T-helper 2 cell treated with Interferon-gamma antibody and Interleukin-4, amounts not matched to agents 100 ng/mL and 5 ng/mL, for 36 hours (primary cell): ENCODE results near the gene SNRK. TPM values are rescaled to one million over a fixed set of nuclear protein-coding genes. Genes with fewer than 3 reads are reported as not detected.

Experiments used
- intact Hi-C: fragments of 100-400 bp; cut with micrococcal nuclease; formaldehyde crosslinking; loops from one replicate; pipeline ENCODE4 v1.15.1; 2023
- total RNA-seq: library from RNA; stranded (reverse); gene quantifications from 2 replicates; pipeline ENCODE4 v1.2.3, GENCODE V29; 2022

The SNRK gene, protein sequence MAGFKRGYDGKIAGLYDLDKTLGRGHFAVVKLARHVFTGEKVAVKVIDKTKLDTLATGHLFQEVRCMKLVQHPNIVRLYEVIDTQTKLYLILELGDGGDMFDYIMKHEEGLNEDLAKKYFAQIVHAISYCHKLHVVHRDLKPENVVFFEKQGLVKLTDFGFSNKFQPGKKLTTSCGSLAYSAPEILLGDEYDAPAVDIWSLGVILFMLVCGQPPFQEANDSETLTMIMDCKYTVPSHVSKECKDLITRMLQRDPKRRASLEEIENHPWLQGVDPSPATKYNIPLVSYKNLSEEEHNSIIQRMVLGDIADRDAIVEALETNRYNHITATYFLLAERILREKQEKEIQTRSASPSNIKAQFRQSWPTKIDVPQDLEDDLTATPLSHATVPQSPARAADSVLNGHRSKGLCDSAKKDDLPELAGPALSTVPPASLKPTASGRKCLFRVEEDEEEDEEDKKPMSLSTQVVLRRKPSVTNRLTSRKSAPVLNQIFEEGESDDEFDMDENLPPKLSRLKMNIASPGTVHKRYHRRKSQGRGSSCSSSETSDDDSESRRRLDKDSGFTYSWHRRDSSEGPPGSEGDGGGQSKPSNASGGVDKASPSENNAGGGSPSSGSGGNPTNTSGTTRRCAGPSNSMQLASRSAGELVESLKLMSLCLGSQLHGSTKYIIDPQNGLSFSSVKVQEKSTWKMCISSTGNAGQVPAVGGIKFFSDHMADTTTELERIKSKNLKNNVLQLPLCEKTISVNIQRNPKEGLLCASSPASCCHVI
- total RNA-seq = 53.6 and 59.7 TPM in 2 replicates

DNA sequence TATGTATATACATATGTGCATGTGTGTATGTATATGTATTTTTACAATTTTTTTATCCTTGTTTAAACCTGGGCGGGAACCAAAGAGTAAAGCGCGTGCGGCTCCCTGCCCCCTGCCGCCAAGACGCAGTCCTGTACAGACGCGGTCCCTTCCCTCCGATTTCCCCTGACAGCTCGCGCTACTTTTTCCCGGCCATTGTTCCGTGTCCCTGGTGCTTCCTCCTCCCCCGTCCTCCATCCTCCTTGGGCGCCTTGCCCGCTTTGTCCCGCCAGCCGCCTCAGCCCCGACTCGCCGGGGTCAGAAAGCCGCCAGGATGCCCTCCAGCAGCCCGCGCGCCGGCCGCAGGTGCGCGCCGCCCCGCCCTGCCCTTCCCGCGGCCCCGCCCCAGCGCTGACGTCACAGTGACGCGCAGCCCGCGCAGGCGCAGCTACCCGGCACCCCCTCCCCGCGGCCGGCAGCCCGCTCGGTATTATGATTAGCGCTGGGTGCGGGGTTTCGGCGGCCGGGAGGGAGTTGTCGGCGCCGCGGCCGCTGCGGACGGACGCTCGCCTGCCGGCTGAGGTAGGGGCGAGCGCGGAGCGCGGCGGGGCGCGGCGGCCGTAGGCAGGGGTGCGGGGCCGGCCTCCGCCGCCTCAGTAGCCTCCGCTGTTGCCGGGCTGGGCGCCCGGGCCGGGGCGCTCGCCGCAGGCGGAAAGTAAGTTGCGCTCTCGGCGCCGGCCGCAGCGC is at the start of gene SNRK:
TSS of gene SNRK (plus strand) at position 426 of the 726 bp plus-strand sequence. CDS start 16,664 bp downstream, outside the sequence.
- intact Hi-C loops = loop anchor here (1.0 to 5.0 kb wide), 4 partner anchors 104 to 405 kb away; partner anchors contain the start of genes ABHD5 and ANO10

DNA sequence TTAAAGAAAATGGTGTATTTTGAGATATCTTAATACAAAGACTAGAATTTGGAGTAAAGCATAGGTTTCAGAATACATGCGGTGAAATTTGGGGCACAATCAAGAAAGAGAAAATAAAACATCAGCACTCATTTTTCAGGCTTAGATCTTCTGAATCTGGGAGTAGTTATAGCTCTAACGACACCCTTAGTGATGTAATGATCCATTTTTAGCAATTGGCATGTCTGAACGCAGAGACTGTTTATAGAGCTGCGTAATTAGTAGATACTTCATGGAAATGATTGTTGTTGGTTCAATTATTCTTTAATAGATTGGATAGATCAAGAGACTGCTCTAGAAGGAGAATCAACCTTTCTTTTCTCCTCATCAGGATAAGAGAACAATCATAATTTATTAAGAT is 47.5 kb upstream of the SNRK start:
- intact Hi-C loops = no loop called here

DNA sequence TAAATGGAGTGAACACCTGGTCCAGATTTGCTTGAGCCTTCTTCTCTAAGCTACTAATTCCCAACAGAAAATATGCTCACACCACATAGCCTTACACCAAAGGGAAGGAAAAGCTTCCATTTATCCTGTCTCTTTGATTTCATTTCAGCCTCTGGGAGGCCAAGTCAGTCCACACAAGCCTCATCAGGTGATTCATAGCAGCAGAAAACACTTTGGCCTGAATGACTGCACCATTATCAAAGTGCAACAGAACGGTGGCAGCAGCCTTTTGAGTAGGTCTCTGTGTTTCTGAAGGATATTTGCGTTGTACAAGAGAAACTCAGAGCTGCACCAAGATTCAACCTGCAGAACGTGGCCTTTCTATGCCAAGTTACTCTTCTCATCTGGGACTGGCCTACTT is 46.6 kb upstream of the SNRK start:
- intact Hi-C loops = no loop called here

DNA sequence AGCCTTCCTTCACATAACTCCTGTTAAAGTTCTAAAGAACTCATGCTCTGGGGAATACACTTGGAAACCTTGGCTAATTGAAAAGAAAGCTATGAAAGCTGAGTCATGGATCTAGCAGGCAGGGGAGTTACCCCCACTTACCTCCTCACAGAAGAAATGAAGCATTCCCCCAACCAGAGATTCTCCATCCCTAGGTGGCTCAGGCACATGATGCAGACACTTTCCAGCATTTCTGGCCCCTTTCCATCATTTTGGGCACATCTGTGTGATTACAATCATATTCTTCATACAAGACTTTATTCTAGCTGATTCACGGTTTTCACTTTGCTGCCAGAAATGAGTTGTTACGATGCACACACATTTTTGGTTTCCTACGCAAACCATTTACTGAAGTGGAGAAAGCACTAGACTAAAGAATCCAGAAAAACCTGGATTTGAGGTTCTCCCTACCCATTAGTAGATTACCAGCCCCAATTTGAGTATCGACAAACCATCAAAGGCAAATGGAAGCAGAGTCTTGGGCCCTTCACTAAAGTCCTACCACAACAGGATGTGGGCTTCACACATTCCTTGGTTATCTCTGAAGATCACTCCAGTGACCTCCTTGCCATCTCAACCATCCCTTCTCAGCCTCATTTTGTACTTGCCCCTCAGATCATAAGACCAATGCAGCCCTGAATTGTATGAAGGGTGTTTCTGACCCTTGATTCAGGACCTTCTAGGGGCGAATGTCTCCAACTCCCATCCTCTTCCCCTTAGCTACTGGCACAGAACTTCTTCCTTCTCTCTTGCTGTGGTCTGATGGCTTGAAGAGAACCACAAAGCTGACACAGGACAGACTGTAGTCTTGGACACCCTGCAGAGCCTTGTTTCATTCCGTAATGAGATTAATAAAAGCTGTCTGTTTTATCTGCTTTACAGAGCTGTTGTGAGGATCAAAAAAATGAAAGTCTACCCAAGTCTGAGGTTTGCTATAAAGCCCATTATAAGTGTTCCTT is 42.5 kb upstream of the SNRK start:
- intact Hi-C loops = no loop called here

DNA sequence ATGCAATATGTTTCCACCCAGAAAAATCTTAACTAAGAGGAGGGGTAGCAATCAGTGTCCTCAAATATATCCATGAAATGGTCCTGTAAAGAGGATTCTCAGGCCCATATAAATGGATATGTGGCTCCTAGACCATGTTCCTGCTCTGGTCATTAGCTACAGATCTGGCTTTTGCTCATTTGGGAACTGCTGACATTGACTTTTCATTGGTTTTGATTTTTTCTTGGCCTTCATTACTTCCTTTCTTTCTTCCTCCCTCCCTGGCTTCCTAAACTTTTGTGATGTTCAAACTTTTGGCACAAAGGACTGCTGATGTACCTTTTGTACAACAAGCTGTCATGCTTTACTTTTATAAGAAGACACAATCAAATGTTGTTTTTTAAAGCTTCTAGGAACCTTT is 41.6 kb upstream of the SNRK start:
- intact Hi-C loops = no loop called here

DNA sequence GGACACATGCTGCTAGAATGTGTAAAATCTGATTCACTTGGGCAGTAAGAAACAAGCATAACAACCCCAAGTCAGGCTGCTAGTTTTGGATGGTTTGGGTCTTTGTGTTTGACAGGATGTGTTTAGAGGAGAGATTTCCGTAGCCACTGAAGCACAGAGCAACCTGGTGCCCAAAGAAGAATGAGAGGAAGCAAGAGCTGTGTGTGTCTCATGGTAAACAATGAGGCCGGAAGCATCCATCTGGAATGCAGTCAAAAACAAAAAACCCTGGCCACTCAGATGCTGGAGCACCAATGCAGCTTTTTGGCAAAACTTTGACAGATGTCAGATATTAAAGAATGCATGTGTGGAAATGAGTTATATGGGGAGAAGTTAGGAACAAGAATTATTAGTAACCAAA is 39.4 kb upstream of the SNRK start:
- intact Hi-C loops = no loop called here

DNA sequence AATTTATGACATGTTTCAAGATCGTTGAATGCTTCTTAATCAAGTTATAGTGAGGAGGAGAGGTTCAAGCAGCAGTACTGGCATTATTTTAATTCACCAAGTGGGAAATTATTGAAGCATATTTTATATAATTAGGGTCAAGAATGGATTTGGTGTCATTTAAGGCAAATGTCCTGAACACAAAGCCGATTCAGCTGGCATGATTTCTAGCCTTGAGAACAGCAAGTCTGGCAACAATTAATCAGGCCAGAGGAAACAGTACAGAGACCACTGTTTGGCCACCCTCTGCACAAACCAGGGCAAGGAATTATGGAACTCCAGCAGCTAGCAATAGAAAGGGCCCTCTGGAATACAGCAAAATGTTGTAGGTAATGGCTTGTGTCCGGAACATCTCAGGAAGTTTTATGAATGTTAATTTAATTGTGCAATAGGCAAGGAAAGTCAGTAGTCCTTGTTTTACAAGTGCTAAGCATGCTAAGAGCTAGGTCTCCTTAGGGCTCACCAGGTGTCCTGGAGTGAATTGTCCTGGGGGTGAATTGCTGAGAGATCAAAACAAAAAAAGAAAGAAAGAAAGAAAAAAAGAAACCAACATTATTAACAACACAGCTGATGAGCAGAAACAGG is 38.7 kb upstream of the SNRK start:
- intact Hi-C loops = no loop called here

DNA sequence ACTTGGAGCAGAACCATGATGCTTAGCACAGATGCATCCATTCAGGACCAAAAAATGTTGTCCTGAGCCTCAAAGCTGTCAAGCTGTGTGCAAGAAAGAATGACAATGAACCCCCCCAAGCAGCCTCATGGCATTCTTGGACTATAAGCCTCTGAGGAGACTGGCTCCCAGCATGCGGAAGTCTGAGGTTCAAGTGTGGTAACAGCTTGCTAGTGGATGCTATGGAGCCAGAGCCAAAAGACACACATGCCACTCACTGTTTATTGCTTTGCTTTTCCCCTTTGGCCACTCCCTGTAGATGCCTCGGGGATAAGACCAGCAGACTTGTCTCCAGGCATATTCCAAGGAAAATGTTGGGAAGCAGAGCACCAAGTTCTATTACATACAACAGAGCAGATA is 38.2 kb upstream of the SNRK start:
- intact Hi-C loops = no loop called here

DNA sequence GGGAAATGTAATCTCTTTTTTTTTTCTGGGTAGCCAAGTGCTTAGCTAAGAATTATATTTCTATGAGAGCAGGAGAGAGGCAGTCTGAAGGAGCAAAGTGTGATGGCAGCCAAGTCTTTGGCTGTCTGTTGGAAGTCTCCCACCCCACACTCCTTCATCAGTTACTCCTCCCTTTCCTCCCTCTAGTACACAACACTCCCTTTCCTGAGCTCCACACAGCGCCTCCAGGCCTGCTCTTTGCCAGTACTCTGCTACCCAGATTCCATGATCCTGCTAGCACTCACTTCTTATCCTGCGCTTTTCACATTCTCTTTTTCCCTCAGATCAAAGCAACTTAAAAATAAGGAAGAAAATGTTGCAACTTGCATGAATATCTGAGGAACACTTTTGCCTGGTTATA is 37.4 kb upstream of the SNRK start:
- intact Hi-C loops = no loop called here

DNA sequence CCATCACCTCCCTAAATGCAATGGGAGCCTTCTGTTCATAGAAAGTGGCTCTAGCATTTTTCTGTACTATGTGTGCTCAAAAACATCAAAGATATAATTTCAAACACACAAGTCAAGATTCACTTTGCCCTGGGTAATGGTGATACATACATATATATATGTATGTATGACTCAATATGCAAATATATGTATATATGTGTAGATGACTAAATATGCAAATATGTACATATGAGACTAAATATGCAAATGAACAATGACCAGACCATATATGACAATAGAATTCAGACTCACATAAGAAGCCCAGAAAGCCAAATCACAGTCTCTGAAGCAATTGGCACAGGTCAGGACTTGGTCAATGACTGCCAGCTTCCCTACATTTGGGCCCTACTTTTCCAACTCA is 36.9 kb upstream of the SNRK start:
- intact Hi-C loops = no loop called here

DNA sequence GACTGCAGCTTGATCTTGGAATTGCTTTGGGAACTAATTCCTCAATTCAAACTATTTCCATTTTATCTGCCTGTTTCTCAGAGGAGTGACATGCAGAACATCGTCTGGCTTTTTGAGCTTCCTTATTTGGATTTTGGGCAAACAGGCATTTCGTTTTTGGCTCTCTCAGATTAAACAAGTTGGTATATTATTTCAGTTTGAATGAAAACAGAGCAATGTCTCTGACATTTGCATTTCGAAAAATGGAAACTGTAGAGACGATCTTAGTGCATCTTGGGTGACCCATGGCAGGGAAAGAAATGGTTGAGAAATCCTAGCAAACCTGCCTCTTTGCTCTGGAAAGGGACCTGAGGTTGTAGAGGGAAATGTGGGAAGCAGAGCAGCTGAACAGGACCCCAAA is 33.0 kb upstream of the SNRK start:
- intact Hi-C loops = no loop called here

DNA sequence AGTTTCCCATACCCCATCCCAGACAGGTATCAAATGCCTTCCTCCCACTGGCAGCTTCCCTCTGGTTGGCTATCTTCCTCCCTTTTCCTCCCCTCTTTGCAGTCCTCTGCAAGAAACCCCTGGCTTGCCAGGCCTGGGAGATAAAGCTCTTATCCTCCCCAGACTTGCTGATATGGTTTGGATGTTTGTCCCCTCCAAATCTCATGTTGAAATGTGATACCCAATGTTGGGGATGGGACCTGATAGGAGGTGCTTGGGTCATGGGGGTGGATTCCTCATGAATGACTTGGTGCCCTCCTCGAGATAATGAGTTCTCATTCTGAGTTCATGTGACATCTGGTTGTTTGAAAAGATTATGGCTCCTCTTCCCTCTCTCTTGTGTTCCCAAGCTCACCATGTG is 32.2 kb upstream of the SNRK start:
- intact Hi-C loops = no loop called here

DNA sequence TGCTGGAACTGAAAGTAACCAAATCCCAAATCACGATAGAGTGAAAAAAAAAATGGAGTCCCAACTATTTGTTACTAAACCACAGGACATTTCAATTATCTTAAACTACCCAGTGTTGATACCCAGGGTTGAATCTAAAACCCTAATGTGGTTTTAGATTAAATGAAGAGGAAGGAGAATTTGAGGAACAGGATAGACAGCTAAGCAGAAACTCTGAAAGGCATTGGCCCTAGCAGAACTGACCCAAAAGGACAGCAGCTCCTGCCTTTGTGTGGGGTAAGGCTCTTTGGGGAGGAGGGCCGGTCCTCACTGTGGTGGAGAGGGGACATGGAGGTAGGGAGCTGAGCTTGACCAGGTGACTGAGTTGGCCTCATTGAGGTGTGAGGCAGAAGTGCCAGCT is 30.7 kb upstream of the SNRK start:
- intact Hi-C loops = no loop called here

DNA sequence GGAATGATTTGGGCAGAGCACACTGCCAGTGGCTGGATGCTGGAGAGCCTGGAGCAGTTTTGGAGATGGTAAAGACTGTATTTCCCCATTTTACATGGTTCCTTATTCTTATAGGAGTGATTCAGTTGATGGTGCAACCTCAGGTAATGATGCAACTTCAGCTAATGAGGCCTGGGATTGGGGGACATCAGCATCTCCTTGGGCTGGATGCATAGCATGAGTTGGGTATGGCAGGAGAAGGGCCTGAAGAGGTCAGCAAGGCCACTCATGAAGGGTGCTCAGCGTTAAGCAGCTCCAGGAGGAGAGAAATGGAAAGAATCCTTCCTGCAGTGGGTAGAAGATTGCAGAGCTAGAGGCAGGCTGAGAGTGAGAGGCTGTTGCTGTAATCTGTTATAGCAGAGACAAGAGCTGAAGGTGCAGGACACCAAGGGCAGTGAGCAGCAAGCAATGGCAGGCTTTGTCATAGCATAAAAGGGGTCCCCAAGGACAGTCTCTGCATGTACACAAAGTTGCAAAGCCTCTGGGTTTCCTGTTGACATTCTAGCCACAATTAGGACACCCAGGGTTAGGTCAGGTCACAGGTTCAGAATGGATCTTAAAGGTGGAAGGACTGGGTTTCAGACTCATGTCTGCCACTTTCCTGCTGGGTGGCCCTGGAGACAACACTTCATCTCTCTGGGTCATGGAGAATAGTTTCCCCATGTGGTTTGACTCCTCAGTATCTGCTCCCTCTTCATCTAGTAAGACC is 29.5 kb upstream of the SNRK start:
- intact Hi-C loops = no loop called here

DNA sequence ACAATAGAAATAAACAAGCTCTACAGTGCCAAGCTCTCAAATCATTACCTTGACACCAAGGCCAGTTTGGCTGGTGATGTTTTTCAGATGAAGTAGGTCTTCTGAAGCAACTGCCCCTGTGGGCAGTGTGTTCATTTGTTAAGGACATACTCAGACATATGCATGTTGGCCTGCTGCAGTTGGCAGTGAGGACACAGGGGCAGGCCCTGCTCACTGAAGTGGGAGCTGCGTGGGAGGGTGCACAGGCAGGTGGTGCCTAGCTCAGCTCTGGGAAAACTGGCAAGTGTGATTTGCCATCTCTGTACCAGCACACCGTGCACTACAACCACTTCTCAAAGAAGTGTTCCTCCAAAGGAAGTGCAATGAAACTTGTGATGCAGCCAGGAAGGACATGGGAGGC is 28.5 kb upstream of the SNRK start:
- intact Hi-C loops = no loop called here

DNA sequence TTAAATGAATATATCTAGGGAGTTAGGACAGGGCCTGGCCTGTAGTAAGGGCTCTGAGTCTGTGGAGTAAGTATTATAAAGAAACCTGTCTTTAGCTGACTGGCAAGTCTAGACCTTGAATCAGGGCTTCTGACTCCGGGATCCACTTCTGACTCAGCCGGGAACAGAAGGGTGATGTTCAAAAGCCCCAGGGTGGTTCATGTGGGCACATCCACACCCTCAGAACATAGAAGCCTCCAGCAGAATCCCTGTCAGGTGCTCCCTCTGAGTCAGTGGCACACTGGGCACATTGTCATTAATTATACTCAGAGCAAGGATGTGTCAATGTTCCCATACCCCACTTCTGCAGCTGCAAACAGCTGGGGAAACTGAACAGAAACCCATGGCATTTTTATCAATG is 26.7 kb upstream of the SNRK start:
- intact Hi-C loops = no loop called here

DNA sequence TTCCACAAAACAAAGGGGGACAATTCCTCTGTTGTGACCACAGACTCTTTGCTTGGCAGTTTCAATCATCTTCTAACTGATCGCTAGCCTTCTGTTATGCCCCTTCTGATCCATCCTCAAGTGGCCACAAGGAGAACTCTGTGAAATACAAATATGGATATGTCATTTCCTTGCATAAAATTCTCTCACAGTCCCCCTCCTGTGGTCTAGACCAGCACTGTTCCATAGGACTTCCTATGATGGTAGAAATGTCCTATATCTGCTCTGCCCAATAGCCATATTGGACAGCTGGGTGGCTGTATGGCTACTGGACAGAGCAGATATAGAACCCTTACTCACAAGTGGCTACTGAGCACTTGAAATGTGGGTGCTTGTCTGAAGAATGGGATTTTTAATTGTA is 25.9 kb upstream of the SNRK start:
- intact Hi-C loops = no loop called here

DNA sequence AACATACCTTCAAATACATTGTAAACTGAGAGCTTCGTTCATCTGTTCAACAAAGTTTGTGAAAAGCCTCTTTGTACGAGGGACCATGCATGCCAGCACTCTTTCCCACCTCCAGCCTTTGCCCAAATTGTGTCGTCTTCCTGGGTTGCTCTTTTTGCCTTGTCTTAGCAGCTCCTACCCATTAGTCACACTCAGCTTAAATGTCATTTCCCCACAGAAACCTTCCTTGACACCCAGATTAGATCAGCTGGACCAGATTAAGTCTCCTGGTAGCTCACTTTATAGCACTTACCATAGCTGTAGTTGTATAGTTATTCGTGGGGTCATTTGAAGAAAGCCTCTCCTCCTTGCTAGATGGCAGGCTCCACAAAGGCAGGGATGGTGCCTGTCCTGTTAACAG is 24.1 kb upstream of the SNRK start:
- intact Hi-C loops = no loop called here

DNA sequence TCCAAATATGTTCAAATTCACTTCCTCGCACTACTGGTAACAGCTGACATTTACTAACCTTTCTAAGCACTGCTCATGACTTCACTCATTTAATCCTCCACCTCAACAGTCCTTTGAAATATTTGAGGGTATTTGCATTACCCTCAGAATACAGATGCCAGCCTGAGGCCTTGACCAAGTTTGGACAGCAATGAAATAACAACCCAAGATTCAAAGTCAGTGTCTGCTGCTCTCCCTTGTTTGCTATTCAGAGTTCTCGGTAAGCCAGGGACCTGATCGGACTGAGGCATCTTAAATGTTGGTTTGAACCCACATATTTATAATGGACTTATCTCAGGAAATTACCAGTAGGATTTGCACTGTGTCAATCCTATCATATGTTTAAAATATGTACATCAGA is 19.9 kb upstream of the SNRK start:
- intact Hi-C loops = no loop called here

DNA sequence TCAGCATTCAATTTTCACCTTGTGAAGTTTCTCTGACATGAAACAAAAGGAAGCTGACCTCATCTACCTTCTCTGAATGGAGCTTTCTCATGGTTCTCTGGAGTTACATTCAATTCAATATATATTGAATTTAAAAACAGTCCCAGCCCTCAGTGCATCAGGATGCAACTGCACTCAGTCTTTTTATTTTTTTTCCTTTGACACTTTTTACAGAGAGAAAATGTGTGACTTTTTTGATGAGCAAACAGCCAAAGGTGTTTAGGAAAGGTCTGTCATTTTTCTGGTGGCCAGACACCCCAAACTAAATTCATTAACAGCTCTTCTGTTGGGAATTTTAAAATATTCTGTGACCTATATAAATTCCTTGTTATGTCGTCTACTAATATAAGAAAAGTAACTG is 19.3 kb upstream of the SNRK start:
- intact Hi-C loops = no loop called here
